Stimulated activated CD4-positive, alpha-beta T cell treated with anti-CD3 and anti-CD28 coated beads, Interleukin-15, amount 100 ng/mL, for 48 hours (primary cell): ENCODE measurements around the gene BTNL2.
A peak's percentile ranks its signal among the peaks of the same experiment; 100 is the strongest.

ENCODE experiments used
- DNase-seq, 2 donors: peaks; one replicate each; pipeline ENCODE4 v3.0.0-alpha.2; 2020; ENCODE audit warnings: low read depth in 2 of 2

Gene BTNL2

DNA sequence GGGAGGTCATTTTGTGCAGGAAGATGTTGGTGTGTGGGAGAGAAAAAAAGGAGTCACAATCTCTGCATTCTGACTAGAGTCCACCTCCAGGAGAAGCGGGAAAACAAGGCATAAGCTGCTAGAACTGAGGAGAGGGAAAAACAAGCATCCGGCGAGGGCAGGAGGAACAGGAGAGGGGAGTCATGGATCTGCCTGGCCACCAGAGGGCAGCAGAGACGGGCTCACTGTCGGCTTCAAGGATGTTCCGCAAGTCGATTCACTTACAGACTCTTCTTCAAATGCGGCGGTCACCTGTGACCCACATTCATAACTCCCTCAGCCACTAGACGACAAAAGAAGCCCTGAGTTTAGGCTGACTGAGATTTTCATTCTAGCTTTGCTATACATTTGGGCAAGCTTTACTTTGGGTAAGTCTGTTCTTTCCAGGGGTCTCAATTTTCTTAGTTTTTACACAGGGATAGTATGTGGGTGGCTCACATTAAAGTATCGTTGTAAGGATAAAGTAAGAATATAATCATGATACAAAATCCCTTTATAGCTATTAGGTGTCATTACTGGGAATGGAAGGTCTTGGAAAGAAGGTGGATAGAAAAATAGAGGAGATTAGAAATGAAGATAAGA lies 6.6 kb upstream of the BTNL2 start:
- DNase-seq, result peak; percentile 69 to 77

DNA sequence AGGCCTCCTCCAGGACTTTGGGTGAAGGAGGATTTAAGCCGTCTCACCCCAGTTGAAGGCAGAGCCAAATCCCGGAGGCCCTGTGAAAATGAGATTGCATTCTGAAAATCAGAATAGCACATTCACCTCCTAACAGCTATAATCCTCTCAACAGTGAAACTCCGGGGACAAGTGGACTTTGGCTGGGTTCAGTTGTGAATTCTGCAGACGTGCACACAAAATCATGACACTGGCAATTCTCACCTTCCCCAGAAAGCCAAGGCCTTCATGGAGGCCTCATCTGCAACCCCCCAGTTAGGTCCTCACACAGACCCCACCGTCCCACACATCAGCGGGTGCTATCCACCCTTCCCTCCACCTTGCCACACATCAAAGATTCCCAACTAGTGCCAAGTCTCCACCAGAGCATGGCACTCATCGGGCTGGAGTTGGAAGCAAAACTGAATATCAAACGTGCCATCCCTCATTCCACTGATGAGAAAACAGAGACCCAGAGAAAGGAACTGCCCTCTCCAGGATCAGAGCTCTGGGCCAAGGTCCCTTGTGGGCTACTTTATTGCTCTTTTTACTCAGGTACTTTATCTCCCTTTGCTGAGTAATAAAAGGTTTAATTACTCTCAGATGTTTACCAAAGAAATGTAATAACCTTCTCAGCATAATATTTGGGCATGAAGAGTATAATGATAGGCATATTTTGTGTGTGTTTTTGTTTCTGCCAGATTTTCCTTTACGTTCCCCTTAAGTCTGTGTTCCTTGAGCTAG lies 4.8 kb upstream of the BTNL2 start:
- no peak for DNase-seq

DNA sequence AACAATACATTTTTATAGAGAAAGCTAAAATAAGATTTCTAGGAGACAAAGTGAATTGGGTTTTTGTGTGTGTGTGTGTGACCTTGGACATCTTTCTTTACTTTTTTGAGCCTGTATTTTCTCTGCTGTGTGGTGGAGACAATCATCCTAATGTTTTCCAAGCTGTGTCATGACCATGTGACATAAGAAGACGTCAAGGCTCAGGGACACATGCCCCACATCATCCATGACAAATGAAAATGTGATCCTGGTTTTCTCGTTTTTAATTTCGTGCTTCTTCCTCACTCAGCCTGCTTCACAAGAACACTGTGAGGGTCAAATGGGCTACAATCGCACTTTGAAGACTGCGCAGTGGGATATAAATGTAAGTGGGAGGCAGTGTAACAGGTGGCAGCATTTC lies 3.9 kb upstream of the BTNL2 start:
- DNase-seq, result no peak

DNA sequence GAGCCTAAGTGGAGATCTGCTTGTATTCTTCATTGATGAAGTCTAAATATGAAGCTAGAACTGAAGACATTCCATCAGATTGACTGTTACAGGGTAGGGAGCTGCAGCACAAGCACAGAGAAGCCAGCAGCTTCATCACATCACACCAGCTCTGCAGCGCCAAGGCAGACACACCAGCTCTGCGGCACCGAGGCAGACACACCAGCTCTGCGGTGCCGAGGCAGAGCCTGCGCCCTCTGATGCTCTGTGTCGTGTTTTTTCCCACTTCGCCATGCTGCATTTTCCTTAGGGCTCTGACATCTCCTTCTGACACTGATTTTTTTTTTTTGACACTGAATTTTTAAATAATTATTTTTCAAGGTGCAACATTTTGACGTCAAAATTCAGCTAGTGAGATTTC lies 784 bp downstream of the BTNL2 start:
- DNase-seq, result no peak

DNA sequence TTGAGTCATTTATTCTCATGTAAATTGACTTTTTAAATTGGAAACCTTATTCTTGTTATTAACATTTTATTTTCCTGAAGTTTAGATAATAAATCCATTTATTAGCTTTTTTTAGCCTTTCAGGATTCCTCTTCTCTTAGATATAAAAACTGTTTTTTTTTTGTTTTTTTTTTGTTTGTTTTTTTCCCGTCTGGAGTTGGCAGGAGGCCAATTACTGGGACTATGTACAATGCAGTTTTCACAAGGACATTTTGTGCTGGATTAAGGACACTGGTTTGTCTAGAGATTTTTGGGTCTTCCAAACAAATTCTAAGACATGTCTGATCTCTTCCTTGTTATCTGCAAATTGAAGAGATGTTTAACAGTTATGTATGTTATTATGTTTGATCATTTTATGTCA lies 1.3 kb downstream of the BTNL2 start:
- DNase-seq, result no peak

DNA sequence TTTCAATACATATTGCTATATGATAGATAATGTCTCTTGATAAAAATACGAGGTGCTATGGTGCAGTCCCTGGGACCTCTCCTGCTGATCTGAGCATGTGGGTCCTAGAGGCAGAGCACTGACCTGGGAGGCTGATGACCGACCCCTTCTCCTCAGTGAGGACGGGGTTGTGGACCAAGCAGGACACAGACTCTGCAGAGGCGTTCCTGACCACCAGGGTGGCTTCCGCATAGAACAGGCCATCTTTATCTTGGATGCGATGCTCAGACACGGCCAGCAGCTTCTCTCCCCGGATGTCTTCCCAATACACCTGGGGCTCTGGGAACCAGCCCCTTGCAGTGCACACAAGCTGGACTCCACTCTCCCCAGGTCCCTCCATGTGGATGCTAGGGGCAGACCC lies 4.2 kb downstream of the BTNL2 start:
- DNase-seq, result no peak

DNA sequence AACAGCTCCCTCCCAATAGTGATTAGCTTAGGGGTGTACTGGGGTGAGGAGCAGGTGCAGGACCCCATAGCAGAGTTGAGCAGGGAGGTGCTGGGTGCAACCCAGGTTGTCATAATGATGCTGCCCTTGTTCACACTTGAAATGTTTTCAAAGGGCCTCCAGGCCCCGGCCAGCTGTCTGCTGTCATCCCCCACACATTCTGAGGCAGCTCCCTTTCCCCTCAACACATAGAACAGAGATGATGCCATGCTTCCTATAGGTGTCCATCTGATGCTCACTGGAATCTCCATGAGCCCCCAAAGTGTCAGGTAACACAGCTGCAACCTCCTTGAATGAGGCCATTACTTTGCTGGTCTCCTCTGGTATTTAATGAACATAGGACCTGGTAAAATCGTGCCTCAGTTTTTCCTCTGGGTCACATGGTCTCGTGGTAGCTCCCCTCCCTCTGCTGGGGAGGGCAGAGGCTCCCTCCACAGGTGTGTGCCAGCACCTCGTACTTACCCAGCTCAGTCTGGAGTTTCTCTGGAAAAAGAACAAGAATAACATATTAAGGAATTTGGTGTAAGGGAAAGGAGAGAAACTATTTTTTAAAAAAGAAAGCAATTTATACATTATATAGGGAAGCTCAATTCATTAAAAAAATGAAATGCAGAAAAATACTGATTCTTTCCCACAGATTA lies 5.6 kb downstream of the BTNL2 start:
- no peak for DNase-seq

DNA sequence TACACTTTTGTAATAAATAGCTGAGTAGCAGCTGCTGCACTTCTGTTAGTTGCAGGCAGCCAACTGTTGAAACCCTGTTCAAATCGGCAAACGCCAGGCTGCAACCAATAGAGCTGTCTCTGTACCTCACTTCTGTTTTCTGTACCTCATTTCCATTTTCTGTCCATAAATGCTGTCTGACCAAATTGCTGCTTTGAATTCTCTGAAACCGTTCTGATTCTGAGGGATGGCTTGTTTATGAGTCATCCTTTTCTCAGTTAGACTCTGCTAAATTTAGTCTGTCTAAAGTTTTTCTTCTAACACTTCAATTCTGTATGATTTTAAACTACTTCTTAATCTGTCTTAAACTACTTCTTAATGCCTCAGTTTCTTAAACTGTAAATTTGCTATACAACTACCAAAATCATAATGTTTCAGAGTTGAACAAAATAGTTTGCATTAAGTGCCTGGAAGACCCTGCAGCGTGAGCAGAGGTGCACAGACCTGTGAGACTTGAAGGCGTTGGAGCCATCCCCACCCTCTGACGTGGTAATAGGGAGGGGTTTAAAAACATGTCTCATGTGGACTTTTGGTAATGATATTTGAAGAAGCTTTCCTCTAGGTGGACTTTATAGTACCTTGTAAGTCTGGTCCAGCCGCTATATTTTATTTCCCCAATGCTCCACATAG lies 9.6 kb downstream of the BTNL2 start:
- DNase-seq, result no peak

DNA sequence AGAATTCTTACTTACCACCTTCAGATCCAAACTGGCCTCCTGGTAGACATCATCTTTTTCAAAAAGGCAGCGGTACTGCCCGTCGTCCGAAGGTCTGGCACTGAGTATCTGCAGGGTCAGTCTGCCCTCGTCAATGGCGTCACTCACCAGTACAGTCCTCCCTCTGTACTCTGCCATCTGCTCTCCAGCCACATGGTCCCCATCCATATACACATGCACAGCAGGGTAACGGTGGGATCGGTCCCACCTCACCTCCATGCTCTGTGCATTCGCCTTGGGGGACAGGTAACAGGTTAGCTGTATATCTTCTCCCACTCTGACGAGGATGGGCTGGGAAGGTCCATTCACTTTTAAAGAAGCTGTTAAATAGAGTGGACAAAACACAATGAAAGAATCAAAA lies 11.0 kb downstream of the BTNL2 start:
- DNase-seq, result no peak

DNA sequence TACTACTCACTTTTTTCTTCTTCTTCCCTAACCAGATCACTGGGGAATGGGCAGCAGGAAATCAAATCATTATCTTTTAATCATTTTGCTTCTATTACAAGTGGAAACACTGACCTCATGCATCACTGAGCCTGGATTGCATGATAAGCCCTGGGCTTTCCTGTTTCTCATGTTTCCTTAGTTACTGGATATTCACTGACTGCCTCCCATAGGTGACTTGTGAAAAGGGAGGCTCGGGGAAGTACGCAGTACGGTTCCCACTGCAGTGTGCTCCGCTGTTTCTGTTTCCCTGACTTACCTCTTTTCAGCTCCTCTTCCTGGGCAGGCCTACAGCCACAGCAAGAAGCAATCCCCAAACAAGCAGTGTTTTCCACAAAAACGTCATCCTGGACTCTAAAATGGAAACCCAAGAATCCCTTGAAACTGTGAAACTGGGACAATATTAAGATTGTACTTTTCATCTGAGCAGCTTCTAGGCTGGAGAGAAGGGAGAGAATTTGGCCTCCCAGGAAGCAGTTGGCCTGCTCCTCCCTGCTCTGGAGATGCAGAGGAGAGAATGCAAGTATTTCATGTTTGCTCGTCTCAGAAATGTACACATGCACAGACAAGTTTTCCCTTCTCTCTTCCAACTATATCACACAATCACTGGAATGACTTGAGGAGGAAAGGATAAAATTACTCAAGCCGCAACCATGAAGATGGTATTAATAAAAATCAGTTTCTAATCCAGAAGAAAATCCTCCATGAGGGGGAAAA lies 13.1 kb downstream of the BTNL2 start:
- no peak for DNase-seq

DNA sequence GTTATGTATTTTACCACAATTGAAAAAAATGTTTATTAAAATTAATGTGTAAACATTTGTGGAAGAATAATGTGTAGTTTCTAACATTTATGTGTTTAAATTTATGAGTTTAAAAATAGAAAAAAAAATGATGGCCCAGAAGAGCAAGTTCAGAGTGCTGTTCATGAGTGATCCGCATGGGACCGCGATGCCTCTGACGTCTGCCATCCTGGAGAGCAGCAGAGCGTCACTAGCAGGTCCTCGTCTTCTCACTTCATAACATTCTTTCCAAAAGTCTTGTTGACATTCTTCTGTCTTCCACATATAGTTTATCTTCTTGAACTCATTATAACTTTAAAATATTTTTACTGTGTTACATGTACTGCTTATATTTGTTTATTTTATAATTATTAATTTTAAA lies 15.5 kb downstream of the BTNL2 start:
- DNase-seq, result no peak

DNA sequence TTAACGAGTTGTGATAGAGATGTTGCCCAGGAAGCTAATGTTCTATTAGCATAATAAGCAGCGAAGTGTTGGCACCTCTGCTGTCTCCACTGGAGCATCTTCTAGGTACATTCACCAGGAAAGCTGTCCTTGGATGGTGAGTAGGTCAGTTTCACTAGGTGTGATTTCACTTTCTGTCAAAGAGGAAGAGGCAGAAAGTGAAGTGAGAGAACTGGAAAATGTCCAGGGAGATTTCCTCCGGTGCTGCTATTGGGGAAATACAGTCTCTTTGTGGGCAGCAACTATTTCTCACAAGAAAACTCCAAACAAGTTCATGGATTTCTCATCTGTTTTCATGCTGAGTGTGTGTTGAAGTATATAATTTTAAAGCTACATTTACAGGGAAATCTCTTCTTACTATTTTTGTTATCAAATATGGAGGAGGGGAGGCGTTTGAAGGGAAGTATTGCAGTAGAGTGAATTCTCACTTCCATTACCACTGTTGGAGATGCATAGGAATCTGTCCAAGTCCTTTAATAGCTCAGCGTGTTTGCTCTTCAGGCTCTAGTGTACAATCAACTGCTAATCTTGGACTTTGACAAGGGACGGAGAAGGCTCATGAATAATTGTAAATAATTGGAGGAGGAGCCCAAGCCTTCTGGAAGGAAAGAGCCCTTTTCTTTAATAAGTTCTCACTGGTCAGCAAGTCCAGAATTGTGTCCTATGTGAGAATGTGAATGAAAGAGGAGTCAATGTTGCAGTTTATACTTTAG lies 19.2 kb downstream of the BTNL2 start:
- no peak for DNase-seq

DNA sequence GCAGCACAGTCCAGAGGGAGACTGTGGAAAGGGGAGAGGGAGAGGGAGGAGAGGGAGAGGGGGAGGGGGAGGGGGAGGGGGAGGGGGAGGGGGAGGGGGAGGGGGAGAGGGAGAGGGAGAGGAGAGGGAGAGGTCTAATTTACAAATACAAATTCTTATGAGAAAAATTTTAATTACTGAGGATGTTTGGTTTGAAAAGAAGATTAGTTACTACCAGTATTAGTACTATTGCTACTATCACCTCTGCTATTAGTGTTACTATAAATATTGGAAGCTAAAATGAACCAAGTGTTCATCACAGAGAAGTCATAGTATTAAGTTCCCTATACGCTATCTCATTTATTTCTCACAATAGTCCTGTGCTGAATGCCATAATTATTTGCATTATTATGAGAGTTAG lies 20.9 kb downstream of the BTNL2 start:
- DNase-seq, result no peak

DNA sequence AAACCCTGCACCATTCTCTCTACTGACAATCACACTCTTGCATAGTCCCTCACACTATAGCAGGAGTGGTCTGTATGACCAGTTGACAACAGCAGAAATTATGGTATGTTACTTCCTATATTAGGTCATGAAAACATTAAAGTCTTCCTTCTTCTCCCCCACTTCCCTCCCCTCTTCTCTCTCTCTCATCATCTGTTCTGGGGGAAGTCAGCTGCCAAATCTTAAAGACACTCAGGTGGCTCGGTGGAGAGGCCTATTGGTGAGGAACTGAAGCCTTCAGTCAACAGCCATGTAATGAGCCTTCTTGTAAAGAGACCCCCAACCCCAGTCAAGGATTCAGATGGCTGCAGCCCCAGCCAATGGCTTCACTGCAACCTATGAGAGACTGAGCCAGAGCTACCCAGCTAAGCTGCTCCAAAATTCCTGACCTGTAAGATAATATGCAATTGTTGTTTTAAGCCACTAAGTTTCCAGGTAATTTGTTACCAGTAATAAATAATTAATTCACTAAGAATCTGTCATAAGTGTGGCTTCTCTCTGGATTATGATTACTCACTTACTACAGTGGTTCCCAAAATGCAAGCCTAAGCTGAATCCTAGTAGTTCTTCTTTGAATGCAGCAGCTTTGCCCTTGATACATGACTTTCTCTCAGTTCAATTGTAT lies 24.1 kb downstream of the BTNL2 start:
- no peak for DNase-seq

DNA sequence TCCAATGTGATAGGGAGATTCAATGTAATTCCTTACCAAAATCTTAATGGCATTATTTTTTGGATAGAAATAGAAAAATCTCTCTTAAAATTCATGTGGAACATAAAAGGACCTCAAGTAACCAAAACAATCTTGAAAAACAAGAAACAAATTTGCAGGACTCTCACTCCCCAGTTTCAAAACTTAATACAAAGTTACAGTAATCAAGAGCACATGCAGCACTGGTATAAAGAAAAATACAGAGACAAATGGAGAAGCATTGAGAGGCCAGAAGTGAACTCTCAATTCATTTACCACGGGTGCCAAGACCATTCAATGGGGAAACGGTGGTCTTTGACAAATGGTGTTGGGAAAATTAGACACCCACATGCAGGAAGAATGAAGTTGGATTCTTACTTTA lies 27.4 kb downstream of the BTNL2 start:
- no peak for DNase-seq

DNA sequence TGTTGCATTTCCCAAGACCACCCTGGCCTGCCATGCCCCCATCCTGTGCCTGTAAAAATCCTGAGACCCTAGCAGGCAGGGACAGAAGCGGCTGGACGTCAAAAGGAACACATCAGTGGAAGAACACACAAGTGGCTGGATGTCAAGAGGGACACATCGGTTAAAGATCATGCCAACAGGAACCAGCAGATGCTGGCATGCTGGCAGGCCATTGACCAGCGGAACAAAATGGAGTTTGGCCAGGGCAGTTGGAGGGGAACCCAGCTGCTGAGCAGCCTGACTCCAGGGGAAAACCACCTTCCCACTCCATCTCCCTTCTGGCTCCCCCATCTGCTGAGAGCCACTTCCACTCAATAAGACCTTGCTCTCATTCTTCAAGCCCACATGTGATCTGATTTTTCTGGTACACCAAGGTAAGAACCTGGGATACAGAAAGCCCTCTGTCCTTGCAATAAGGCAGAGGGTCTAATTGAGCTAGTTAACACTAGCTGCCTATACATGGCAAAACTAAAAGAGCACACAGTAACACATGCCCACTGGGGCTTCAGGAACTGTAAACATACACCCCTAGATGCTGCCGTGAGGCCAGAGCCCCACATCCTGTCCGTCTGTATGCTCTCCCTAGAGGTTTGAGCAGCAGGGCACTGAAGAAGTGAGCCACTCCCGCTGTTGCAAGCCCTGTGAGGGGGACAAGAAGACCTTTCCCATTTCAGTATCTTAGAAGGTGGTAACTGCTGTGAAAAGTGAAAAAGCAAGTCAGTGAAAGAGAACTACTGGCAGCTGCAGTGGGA lies 31.0 kb downstream of the BTNL2 start:
- DNase-seq, result no peak

DNA sequence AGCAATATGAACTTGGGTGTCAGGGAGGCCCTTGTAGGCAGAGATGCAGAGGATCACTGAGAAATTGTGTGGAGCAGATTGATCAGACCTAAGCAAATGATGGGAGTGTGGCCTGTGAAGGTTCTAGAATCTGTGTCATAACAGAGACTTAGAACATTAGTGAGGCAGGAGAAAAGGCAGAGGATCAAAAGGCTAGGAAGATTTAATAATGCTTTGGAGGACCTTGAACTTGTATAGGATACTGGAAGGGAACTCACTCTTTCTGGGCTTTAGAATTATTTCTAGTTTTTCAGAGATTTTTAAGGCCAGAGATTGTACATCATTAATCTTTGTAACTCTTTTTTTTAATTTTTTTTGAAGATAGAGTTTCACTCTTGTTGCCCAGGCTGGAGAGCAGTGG lies 35.2 kb downstream of the BTNL2 start, which contains the start of gene TSBP1:
TSBP1 (minus strand) TSS at position 101 of the 400 bp plus-strand sequence. CDS start 197 bp downstream, outside the sequence.
- no peak for DNase-seq

DNA sequence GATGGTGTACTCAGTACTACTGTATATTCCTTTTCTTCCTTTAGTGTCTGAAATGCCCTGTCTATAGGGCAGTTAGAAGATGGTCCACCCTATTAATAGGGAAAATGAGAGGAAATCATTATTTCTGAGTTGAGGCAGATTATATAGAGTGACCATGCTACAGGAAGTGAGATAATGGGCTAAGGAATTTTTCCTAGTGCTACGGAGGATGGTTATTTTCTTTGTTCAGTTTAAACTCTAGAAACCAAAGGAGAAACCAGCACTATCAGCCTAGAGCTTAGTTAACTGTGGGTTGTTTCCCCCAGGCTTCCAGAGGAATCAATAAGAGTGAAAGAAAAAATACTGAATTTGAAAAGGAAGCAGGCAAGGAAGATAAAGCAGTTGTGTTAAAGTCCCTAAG lies 35.8 kb downstream of the BTNL2 start:
- no peak for DNase-seq

DNA sequence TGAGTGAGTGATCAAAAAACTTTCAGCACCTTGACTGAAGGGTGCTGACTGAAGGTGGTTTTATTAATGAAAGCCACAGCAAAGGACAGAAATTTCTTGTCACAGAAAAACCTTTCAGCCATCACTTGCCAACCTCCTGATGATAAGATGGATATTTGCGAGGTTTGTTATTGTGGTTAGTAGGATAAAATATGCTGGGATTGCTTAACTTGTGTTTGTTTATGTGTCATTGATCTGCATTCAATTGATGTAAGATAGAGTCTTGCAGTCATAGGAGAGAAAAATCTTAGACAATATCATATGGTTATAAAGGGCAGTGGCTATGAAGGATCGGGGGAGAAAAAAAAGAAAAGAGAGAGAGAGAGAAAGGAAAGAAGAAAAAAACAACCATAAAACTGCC lies 36.5 kb downstream of the BTNL2 start:
- DNase-seq, result no peak

DNA sequence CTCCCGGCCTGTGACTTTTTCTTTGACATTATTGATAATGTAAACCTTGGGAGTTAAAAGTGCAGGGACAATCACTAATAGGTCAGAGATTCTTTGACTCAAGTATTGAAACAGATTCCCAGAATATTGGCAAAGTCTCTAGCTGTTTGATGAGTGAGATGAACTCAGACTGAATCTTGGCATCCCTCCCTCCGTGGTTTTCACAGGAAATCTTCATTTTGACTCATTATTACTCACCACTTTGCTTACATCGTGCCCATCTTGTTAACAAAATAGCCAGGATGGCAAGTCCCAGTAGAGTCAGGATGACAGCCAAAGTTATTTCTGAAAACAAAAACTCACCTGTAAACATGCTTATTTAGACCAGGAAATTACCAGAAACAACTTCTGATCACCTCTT lies 37.3 kb downstream of the BTNL2 start:
- no peak for DNase-seq
